ENCODE results near the gene THOC6. TPM values are rescaled to one million over a fixed set of nuclear protein-coding genes. Genes with fewer than 3 reads are reported as not detected.
A peak's percentile ranks its signal among the peaks of the same experiment; 100 is the strongest.

THOC6 gene
- total RNA-seq, 2 experiments from 2014 or later, result 42.4 TPM

DNA sequence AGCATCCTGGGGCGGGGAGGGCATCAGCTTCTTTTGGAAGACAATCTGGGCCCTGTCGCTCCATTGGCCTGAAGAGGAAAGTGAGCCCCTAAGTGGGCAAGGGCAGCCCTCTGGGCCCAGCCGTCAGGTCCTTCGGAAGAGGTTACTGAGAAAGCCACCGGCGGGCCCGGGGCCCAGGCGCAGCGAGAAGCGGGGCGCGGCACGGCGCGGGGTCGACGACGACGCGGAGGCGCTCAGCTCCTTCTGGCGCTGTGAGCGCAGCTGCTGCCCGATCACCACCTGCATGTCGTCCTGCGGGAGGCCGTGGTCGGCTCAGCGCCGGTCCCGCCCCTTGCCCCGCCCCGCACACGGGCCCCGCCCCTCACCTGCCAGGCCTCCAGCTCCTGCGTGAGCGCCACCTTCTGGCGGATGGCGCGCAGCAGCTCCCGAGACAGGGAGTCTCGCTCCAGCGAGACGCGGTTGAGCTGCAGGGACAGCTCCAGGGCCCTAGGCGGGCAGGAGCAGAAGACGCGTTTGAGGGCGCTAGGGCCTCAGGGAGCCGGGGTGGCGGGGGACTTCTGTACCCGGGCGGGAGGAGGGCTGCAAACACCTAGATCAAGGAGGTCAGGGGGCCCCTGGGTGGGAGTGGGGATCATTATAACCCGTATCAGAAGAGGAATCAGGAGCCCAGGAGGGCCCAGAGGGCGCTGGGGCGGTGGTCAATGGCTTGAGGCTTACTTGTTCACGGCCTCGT lies 4.3 kb downstream of the THOC6 start:
- Mint-ChIP-seq H3K4me1 (peaks cover 51% of the 10 kb centered on the region), H3K27ac (no peak overlapping the region)

DNA sequence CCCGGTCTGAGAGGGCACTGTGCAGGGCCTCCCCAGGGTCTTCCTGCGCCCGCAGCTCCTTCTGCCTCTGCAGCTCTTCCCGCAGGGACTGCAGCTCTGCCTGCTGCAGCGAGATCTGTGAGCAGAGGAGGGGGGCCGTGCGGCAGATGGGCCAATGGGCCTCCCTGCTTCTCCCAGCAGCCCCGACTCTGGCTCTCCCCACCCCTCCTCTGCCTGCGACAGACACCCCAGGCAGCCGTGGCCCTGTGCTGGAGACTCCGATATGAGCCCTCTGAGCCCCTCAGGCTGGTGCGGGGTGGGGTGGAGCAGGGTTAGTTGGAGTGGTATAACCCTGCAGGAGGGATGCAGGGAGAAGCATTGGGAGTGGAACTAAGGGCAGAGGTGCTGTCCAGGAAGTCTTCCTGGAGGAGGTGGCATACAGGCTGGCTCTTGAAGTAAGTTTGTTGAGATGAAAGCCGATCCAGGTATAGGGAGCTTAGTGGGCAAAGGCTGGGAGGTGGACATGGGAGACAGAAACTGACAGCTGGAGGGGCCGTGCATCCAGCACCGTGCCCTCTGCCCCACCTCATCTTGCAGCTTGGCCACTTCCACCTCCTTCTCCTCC lies 5.0 kb downstream of the THOC6 start:
- POLR2A ChIA-PET, result interaction anchor here (0.7 to 9.3 kb wide), 20 partner anchors 8 to 130 kb away, joined by 3 to 72 read pairs (median 6); partner anchors contain the start of genes IL32, MMP25, PAQR4 and PKMYT1
- DNase-seq, result no peak
- CTCF ChIA-PET, result interaction anchor here (0.7 to 10.4 kb wide), 27 partner anchors 8 to 159 kb away, joined by 3 to 209 read pairs (median 6); partner anchors contain the start of genes BICDL2, CLDN6, HCFC1R1 and IL32
- Mint-ChIP-seq H3K4me1 (peaks cover 47% of the 10 kb centered on the region), H3K27ac (no peak overlapping the region), H3K9me3 (no peaks in the 10 kb centered on the region), H3K27me3 (peaks cover 38% of the 10 kb centered on the region), H3K36me3 (ENCODE audit: low read depth) (peaks cover 16% of the 10 kb centered on the region), H3K4me3 (peak overlapping the region; percentile 69)

More for the DNA sequence above, 4.3 kb downstream of the THOC6 start:
- H3K9me3 Mint-ChIP-seq, result no peaks in the 10 kb centered on the region
- ChIA-PET CTCF (interaction anchor here (0.9 to 10.4 kb wide), 29 partner anchors 7 to 160 kb away, joined by 3 to 209 read pairs (median 5); partner anchors contain the start of genes BICDL2, CLDN6, HCFC1R1 and MMP25), POLR2A (interaction anchor here (0.7 to 9.3 kb wide), 18 partner anchors 16 to 130 kb away, joined by 3 to 72 read pairs (median 6); partner anchors contain the start of genes IL32, MMP25, PAQR4 and PKMYT1)
- peaks cover 16% of the 10 kb centered on the region for H3K36me3 Mint-ChIP-seq (ENCODE audit: low read depth)
- DNase-seq, result peak; percentile 90
- H3K4me3 Mint-ChIP-seq, result peak overlapping the region; percentile 66
- H3K27me3 Mint-ChIP-seq, result peaks cover 31% of the 10 kb centered on the region

DNA sequence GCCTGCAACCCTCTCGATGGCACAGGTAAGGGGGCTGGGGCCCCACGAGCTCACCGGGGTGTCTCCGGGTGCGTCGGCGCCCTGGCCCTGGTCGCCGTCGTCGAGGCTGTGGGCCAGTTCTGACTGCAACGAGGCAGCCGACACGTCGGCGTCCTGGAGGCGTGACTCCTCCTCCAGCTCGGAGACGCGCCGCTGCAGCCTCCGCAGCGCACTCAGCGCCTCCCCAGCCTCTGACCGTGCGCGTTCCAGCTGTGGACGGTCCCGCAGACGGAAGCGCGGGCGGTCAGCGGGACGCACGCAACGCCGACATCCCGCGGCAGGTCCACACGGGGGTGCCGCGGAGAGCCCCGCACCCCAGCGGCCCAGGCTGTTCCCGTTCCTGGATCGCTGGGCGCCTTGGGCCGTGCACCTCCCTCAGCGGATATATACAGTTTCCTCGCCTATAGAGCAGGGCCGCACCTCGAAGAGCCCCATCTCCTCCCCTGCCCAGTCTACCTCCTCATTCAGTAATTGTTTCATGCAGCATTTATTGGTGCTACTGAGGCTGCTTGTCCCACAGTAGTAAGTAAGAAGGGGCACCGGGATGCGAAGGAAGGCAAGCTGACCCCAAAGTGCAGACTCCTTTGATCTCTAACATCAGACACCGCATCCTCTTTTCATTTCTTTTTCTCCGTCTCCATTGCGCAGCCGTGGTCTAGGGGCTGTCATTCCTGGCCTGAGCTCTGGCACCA lies 5.8 kb downstream of the THOC6 start:
- Mint-ChIP-seq H3K9me3 (no peaks in the 10 kb centered on the region), H3K4me3 (peak overlapping the region; percentile 69), H3K4me1 (peaks cover 46% of the 10 kb centered on the region), H3K27me3 (peaks cover 41% of the 10 kb centered on the region), H3K36me3 (ENCODE audit: low read depth) (peaks cover 14% of the 10 kb centered on the region), H3K27ac (peak overlapping the region; percentile 67)
- peak; percentile 75 for DNase-seq
- CTCF ChIA-PET, result interaction anchor here (1.0 to 10.4 kb wide), 12 partner anchors 9 to 119 kb away, joined by 3 to 209 read pairs (median 24); partner anchors contain the start of genes CLDN6, HCFC1R1, IL32 and THOC6
- POLR2A ChIA-PET, result interaction anchor here (0.7 to 9.3 kb wide), 14 partner anchors 9 to 129 kb away, joined by 3 to 72 read pairs (median 10); partner anchors contain the start of genes IL32, MMP25, PKMYT1 and TNFRSF12A

DNA sequence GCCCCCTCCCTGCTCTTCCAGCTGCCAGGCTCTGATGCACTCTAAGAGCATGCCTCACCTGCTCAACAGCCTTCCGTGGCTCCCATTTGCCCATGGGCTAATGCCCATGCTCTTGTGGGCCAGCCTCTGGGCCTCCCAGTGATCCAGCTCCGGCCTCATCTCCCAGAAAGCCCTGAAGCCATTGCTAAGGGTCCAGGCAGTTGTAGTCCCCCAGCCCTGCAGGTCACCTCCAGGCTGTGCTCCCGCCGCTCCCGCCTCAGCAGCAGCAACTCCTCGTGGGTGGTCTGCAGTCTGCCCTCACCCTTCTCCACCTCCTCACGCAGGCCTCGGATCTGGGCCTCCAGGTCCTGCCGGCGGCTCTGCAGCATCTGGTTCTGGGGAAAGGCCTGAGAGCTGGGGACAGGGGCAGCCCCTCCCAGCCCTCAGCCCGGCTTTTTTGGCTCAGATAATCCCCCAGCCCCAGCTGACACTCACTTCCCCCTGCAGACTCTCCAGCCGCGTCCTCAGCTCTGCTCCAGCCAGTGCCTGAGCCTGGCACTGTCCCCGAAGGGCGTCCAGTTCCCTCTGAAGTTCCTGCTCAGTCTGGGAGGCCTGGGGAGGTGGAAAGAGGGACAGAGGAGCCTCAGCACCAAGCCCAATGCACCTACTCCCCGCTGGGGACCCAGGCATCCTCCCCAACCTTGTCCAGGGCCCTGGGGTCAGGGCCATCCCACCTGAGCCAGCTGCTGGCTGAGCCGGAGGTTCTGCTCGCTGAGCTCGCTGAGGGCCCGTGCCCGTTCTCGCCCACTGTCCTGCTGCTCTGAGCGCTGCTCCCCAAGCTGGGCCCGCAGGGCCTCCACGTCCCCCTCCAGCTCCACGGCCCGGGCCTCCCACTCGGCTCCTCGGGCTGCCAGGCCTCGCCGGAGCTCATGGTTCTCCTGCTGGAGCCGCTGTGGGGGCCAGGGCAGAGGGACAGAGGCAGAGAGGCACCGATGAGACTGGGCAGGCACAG lies 6.7 kb downstream of the THOC6 start:
- Mint-ChIP-seq H3K36me3 (ENCODE audit: low read depth) (peaks cover 14% of the 10 kb centered on the region), H3K27me3 (peaks cover 49% of the 10 kb centered on the region), H3K27ac (peak overlapping the region; percentile 67), H3K9me3 (no peaks in the 10 kb centered on the region), H3K4me3 (peak overlapping the region; percentile 69), H3K4me1 (peaks cover 42% of the 10 kb centered on the region)
- ChIA-PET POLR2A (interaction anchor here (0.9 to 9.3 kb wide), 13 partner anchors 10 to 128 kb away, joined by 3 to 72 read pairs (median 11); partner anchors contain the start of genes MMP25, PKMYT1, TNFRSF12A and ZNF213), CTCF (interaction anchor here (1.1 to 10.4 kb wide), 15 partner anchors 9 to 1704 kb away, joined by 4 to 209 read pairs (median 15); partner anchors contain the start of genes CLDN6, DNAAF8, HCFC1R1 and THOC6)
- DNase-seq, result no peak

DNA sequence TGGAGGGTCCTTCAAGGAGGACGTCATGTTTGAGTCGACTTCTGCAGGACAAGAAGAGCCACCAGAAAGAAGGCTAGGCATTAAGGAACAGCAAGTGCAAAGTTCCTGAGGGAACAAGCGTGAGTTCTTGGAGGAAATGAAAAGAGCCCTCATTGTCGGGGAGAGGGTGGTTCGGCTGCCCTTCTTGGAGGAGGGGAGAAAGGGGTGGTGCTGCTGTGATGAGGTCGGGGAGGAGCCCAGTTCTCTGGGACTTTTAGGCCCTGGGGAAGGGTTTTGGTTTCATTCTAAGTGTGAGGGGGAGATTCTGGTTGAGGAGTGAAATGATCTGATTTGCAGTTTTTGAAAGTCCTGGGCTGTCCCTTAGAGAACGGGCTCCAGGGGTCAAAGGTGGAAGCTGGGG lies 8.8 kb downstream of the THOC6 start:
- Mint-ChIP-seq H3K4me3 (no peak overlapping the region), H3K9me3 (no peaks in the 10 kb centered on the region), H3K27me3 (peaks cover 61% of the 10 kb centered on the region), H3K4me1 (peaks cover 44% of the 10 kb centered on the region), H3K27ac (no peak overlapping the region), H3K36me3 (ENCODE audit: low read depth) (no peaks in the 10 kb centered on the region)
- CTCF ChIA-PET, result interaction anchor here (1.0 to 10.4 kb wide), 13 partner anchors 10 to 118 kb away, joined by 3 to 209 read pairs (median 15); partner anchors contain the start of genes CLDN6, HCFC1R1, MMP25 and PKMYT1
- DNase-seq, result no peak
- POLR2A ChIA-PET, result interaction anchor here (1.1 to 9.3 kb wide), 6 partner anchors 9 to 43 kb away, joined by 3 to 72 read pairs (median 4); partner anchors contain the start of genes HCFC1R1, IL32, MMP25 and THOC6

DNA sequence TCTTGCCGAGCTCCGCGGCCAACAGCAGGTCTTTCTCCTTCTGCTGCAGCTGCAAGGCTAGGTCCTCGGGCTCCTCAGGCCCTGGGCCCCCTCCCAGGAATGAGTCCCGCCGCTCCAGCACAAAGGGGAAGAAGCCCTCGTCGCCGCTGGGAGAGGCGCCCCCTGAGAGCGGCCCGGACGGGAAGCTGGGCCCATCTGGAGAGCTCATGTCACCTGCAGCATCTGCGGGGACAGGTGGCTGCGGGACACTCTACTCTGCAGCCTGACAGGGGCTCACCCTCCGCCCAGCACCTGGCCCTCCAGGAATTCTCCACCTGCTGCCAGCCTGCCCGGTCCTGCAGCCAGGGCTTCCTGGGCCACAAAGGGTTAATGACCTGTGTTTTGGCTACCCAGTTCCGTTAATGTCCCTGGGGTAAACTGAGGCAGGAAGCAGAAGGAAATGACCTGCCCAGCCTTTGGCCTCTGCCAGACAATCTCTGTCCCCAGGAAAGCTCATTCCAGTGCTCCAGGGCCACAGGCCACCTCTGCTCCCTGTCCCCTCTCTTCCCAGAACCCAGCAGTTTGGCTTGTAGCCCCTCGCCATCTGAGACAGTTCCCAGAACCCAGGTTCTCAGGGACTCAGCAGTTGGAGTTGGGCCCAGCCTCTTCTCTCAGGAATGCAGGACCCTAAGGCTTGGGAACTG lies 11.6 kb downstream of the THOC6 start:
- Mint-ChIP-seq H3K27ac (no peak overlapping the region), H3K4me1 (peaks cover 24% of the 10 kb centered on the region), H3K9me3 (no peaks in the 10 kb centered on the region), H3K4me3 (no peak overlapping the region), H3K36me3 (ENCODE audit: low read depth) (no peaks in the 10 kb centered on the region), H3K27me3 (peaks cover 69% of the 10 kb centered on the region)
- ChIA-PET POLR2A (interaction anchor here (0.8 to 9.3 kb wide), 5 partner anchors 8 to 100 kb away, joined by 3 to 72 read pairs (median 6); partner anchors contain the start of genes MMP25 and ZNF213), CTCF (interaction anchor here (1.2 to 10.4 kb wide), 7 partner anchors 12 to 95 kb away, joined by 3 to 209 read pairs (median 6); partner anchors contain the start of genes CLDN6, HCFC1R1, THOC6 and TNFRSF12A)
- DNase-seq, result no peak

DNA sequence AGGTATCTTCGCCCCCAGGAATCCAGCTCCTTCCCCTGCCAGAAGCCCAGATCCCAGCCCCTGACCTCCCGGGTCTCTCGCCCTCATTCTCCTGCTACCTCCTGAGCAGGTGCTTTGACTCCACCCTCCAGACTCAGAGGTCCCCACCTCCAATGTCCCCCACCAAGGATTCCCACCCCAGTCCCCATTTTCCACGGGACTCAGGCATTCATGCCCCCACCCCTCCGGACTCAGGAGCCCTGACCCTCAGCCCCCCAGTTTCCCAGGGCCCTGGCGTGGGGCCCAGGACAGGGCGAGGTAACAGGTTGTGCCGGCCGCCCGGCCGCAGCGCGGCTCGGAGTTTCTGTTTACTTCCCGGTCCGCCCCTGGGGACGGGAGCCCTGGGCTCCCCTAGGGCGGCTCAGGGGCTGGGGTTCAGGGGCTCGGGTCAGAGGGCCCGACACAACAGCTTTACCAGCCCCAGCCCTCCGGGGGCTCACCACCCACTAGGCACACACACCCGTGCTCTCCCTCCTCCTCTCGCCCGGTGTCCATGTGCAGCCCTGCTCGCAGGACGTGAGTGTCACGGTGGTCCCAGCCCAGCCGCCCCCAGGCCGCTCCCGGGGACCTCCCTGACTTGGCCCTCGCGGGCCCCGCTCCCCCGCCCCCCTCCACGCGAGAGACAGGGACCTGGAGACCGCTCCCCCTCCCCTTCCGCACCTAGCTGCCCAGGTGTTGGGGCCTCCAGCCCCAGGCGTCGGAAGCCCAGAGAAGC lies 12.3 kb downstream of the THOC6 start:
- H3K9me3 Mint-ChIP-seq, result no peaks in the 10 kb centered on the region
- ChIA-PET POLR2A (interaction anchor here (1.3 to 9.3 kb wide), 3 partner anchors 8 to 23 kb away, joined by 6 to 72 read pairs (median 58); partner anchors contain the start of gene MMP25), CTCF (interaction anchor here (0.9 to 10.4 kb wide), 6 partner anchors 8 to 94 kb away, joined by 3 to 209 read pairs (median 12); partner anchors contain the start of gene ZNF213)
- no peak overlapping the region for H3K27ac Mint-ChIP-seq
- H3K36me3 Mint-ChIP-seq (ENCODE audit: low read depth), result no peaks in the 10 kb centered on the region
- no peak overlapping the region for H3K4me3 Mint-ChIP-seq
- no peak for DNase-seq
- H3K27me3 Mint-ChIP-seq, result peaks cover 68% of the 10 kb centered on the region
- peaks cover 24% of the 10 kb centered on the region for H3K4me1 Mint-ChIP-seq

DNA sequence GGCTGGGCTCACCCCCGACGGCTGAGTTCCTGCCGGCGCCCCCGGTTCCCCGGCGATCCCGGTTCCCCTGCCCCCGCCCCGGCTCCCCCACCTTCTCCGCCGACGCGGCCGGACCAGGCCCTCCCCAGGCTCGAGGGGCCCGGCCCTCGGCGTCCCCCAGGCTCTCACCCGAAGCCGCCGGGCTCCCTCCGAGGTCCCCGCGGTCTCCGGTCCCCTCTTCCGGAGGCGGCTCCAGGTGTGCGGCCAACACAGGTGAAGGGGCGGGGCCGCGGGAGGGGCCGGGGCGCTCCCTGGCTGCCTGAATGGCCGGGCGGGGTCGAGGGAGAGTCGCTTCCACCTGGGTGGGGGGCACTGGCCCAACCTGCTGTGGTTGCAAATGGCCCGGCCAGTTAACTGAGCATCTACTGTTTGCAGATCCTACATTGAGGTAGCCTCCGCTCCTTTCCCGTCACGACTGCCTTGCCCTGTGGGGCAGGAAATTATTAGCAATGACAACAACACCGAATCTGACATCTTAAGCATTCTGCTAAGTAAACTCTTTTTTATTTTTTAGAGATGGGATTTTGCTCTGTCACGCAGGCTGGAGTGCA lies 13.0 kb downstream of the THOC6 start, which contains the start of gene BICDL2:
Gene BICDL2 (minus strand): TSS at position 219 of the 590 bp plus-strand sequence. CDS start 1,448 bp downstream, outside the sequence.
- no peak within 1 kb of the TSS for H3K27ac Mint-ChIP-seq
- H3K9me3 Mint-ChIP-seq, result no peaks in the 10 kb centered on the region
- H3K4me3 Mint-ChIP-seq, result no peak within 1 kb of the TSS
- H3K4me1 Mint-ChIP-seq, result peaks cover 22% of the 10 kb centered on the region
- ChIA-PET CTCF (interaction anchor here (0.9 to 3.6 kb wide), 3 partner anchors 9 to 80 kb away, joined by 3 to 20 read pairs (median 4); no protein-coding TSS in a partner anchor), POLR2A (interaction anchor here (0.6 to 9.3 kb wide), 2 partner anchors 12 to 93 kb away, joined by 3 to 72 read pairs; no protein-coding TSS in a partner anchor)
- peaks cover 68% of the 10 kb centered on the region for H3K27me3 Mint-ChIP-seq
- no peaks in the 10 kb centered on the region for H3K36me3 Mint-ChIP-seq (ENCODE audit: low read depth)
- no peak for DNase-seq

DNA sequence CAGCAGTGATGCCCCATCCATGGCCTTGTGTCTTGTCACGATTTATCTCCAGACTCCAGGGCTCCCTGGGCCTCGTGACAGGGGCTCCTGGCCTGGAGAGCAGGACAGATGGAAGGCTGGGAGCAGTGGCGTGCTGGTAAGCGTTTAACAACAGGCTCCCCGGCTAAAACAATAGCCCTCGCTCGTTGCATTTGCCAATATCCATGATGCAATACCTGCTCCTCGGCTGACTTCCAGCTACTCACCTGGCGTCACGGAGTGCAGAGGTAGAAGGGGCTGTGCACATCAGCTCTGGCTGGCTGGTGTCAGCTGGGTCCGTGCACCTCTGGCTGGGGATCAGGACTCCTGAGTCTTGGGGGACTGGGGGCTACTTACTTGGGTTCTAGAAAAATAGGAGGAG lies 14.4 kb downstream of the THOC6 start:
- ChIA-PET POLR2A (interaction anchor here (1.2 to 2.4 kb wide), 5 partner anchors 9 to 18 kb away, joined by 4 to 9 read pairs (median 5); partner anchors contain the start of genes HCFC1R1 and TNFRSF12A), CTCF (interaction anchor here (0.6 to 3.6 kb wide), 6 partner anchors 10 to 130 kb away, joined by 3 to 20 read pairs (median 3); no protein-coding TSS in a partner anchor)
- H3K9me3 Mint-ChIP-seq, result no peaks in the 10 kb centered on the region
- no peak for DNase-seq
- H3K27me3 Mint-ChIP-seq, result peaks cover 54% of the 10 kb centered on the region
- H3K4me1 Mint-ChIP-seq, result peaks cover 15% of the 10 kb centered on the region
- H3K27ac Mint-ChIP-seq, result no peak overlapping the region
- H3K36me3 Mint-ChIP-seq (ENCODE audit: low read depth), result no peaks in the 10 kb centered on the region
- no peak overlapping the region for H3K4me3 Mint-ChIP-seq

Measured in activated CD4-positive, alpha-beta memory T cell treated with anti-CD3 and anti-CD28 coated beads, Interleukin-2, amount 10 ng/mL, durations not matched to agents 7 days and 5 days (primary cell).